ENCODE measurements around the gene THAP3. TPM values are rescaled to one million over a fixed set of nuclear protein-coding genes. Genes with fewer than 3 reads are reported as not detected.

The THAP3 gene
- total RNA-seq, 1 donor from 2014 or later, result 13.5 TPM

GRCh38 chr1:6621429-6622391 is 3.0 kb upstream of the THAP3 start:
- TF ChIP-seq CTCF (IDR thresholded peaks at IDR 0.05; ENCODE audit: unreplicated experiment), result no peak
- no peak for DNase-seq (ENCODE audit: low spot score)
- peaks cover 5% of the 10 kb centered on the region for H3K27me3 Mint-ChIP-seq (ENCODE audit: unreplicated experiment)
- peak overlapping the region; percentile 21 for H3K4me3 Mint-ChIP-seq (ENCODE audit: unreplicated experiment)
- no peaks in the 10 kb centered on the region for H3K4me1 Mint-ChIP-seq (ENCODE audit: unreplicated experiment)
- H3K9me3 Mint-ChIP-seq (ENCODE audit: unreplicated experiment), result no peaks in the 10 kb centered on the region
- H3K36me3 Mint-ChIP-seq (ENCODE audit: low read depth, unreplicated experiment), result peaks cover 20% of the 10 kb centered on the region
- H3K27ac Mint-ChIP-seq (ENCODE audit: unreplicated experiment), result peak overlapping the region; percentile 17

GRCh38 chr1:6622396-6623152 is 2.1 kb upstream of the THAP3 start:
- H3K9me3 Mint-ChIP-seq (ENCODE audit: unreplicated experiment), result no peaks in the 10 kb centered on the region
- H3K4me1 Mint-ChIP-seq (ENCODE audit: unreplicated experiment), result no peaks in the 10 kb centered on the region
- peaks cover 5% of the 10 kb centered on the region for H3K27me3 Mint-ChIP-seq (ENCODE audit: unreplicated experiment)
- peak overlapping the region; percentile 17 for H3K27ac Mint-ChIP-seq (ENCODE audit: unreplicated experiment)
- H3K36me3 Mint-ChIP-seq (ENCODE audit: low read depth, unreplicated experiment), result peaks cover 20% of the 10 kb centered on the region
- no peak for DNase-seq (ENCODE audit: low spot score)
- TF ChIP-seq CTCF (IDR thresholded peaks at IDR 0.05; ENCODE audit: unreplicated experiment), result no peak
- peak overlapping the region; percentile 21 for H3K4me3 Mint-ChIP-seq (ENCODE audit: unreplicated experiment)

- Mint-ChIP-seq H3K9me3 (ENCODE audit: unreplicated experiment) (no peaks in the 10 kb centered on the region), H3K36me3 (ENCODE audit: low read depth, unreplicated experiment) (peaks cover 25% of the 10 kb centered on the region), H3K27me3 (ENCODE audit: unreplicated experiment) (peaks cover 5% of the 10 kb centered on the region), H3K4me1 (ENCODE audit: unreplicated experiment) (no peaks in the 10 kb centered on the region), H3K4me3 (ENCODE audit: unreplicated experiment) (peak overlapping the region; percentile 62), H3K27ac (ENCODE audit: unreplicated experiment) (no peak overlapping the region)
- DNase-seq (ENCODE audit: low spot score), result no peak
- TF ChIP-seq CTCF (IDR thresholded peaks at IDR 0.05; ENCODE audit: unreplicated experiment), result no peak
Measured at GRCh38 chr1:6623269-6623965, 1.3 kb upstream of the THAP3 start.

GRCh38 chr1:6625584-6626149 is 999 bp downstream of the THAP3 start:
- no peak for DNase-seq (ENCODE audit: low spot score)
- Mint-ChIP-seq H3K4me1 (ENCODE audit: unreplicated experiment) (peaks cover 4% of the 10 kb centered on the region), H3K36me3 (ENCODE audit: low read depth, unreplicated experiment) (peaks cover 29% of the 10 kb centered on the region), H3K9me3 (ENCODE audit: unreplicated experiment) (no peaks in the 10 kb centered on the region), H3K27me3 (ENCODE audit: unreplicated experiment) (peaks cover 3% of the 10 kb centered on the region), H3K27ac (ENCODE audit: unreplicated experiment) (no peak overlapping the region), H3K4me3 (ENCODE audit: unreplicated experiment) (peak overlapping the region; percentile 95)
- TF ChIP-seq CTCF (IDR thresholded peaks at IDR 0.05; ENCODE audit: unreplicated experiment), result no peak

Data from endothelial cell (in vitro differentiated cells).